Dedifferentiated amniotic fluid mesenchymal stem cell (primary cell): ENCODE measurements around the gene SETMAR.
"Not testable (repeated sequence)": the region's sequence is repeated elsewhere in the genome, so short reads cannot be mapped to it uniquely, and the experiment has no call there.

Experiments
- DNase-seq: peaks from one replicate; pipeline ENCODE4 v3.0.0-alpha.2; 2016; ENCODE audit errors: extremely low spot score

Gene SETMAR

DNA sequence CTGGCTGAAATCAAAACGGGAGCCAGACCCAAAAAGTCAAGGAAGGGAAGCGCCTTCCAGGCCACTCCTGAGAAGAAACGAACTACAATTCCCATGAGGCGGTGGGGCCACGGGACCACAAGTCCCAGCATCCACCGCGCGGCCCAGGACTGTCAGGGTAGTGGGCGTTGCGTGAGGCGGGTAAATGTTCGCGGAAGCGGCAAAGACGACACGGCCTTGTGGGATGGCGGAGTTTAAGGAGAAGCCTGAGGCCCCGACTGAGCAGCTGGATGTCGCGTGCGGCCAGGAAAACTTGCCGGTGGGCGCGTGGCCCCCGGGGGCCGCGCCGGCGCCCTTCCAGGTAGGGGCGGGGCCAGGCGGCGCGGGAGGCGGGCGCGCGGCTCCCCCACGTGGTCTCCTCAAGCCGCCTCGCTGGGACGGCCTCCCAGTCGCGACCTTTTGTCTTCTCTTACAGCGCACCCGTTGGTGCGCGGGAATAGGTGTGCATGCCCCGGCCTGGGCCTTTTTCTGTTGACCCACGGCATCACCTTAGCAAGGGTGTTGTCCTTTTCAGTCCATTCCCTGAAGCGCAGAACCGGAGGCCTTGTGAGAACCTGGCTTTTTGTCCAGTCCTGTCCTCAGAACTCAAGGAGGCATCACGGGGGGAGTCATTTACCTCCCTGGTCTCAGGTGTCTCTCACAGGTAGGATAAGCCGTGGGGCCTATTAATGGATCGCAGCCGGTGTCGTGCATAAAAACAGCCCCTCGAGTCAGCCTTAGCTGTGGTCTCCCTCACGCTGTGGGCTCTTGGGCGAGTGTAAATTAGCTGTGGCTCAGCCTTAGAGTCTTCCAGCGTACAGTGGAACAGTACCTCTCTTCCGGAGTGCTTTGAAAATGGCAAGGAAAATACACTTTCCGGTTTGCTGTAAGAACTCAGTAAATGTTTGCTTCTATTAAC lies at the start of gene SETMAR:
Gene SETMAR, plus strand, starts transcription at position 183 of the 937 bp plus-strand sequence. Its CDS starts 2 bp downstream, at position 185.
- DNase-seq = peak; percentile 85

DNA sequence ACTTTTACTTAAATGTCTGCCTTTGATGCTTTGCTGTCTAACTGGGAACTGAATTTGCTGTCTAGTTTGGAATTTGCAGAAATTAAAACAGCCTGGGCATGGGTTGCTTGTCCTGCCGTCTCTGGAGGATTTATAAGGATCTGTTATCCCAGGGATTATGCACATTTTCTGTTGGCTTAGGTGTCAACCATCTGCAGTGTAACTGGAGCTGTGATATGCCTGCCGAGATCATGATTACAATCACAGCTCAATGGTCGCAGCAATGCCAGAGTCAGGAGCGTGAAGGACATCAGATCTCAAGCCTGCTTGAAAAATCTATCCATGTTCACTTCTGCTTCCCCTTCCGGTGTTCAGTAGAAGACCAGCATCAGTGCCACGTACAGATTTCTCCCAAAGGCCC lies 41.8 kb upstream of the SETMAR start:
- DNase-seq = no peak

DNA sequence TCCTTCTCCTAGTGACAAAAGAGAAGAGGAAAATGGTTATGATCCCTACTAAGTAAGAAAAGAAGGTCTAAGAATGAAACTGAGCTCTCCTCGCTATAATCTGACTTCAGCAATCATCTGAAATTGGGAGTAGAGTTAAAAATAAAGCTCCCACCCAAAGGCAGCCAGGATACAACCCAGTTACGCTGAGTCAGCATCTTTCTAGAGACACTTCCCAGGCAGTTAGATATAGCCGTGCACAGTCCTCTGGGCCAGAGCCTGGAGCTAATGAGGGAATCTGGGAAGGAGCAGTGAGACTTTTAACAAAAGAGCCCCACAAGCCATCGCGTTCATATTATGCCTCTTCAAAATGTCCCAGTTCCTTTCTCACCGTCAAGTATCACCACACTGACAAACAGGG lies 39.1 kb upstream of the SETMAR start:
- DNase-seq = no peak

DNA sequence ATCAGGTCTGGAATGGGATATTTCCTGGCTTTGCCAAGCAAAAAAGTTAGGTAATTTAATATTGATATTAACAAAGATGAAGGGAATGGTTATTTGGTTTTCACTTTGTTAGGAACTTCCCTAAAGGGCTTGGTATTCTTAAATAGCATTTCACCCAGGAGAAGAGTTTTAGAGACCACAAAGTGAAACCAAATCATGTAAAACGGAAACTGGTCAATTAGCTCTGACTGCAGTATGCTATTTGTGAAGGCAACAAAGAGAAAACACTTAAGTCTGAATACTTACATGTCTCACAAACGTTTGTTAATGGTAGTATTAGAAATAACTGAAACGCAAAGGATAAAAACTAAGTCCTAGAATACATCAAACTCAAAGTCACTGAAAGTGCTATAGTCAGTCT lies 32.4 kb upstream of the SETMAR start:
- no peak for DNase-seq

DNA sequence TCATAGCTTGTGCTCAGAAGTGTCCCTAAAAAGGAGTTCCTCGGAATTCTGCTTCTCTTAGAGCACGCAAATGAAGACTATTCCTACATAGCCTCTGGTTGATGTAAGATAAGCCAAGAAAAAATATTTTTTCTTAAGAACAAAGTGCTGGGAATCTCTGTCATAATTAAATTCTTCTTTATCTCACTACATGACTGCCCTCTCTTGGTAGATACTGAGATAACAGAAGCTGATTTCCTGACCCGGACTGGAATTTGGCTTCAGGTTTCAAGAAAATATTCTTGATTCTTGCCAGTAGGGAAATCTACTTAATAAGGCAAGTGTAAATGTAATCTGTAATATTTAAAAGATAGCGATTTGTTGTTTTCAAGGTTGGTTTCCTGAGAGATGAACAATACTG lies 31.3 kb upstream of the SETMAR start:
- peak; percentile 38 for DNase-seq

DNA sequence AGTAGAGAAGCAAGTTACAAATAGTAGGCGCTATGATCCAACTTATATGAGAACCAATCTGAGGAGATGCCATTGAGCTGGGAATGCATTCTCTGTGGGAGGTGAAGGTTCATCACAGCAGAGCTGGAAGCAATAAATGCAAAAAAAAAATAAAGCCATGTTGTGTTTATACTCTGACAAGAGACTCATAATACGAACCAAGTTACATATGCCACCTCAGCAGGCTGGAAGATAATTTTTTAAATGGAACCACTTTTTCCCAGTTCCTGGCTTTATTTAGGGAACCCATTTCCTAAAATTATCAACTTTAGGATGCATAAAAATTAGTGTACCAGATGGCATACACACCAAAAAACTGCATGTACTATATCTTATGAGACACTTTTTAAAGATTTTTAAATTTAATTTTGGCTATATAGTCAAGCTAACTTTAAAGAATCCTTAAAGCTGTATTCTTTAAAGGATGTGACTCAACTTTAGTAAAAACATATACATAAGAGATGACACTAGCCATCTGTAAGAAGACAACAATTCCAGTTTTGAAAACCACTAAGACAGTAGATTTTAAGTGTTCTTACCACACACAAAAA lies 23.6 kb upstream of the SETMAR start:
- DNase-seq = no peak

DNA sequence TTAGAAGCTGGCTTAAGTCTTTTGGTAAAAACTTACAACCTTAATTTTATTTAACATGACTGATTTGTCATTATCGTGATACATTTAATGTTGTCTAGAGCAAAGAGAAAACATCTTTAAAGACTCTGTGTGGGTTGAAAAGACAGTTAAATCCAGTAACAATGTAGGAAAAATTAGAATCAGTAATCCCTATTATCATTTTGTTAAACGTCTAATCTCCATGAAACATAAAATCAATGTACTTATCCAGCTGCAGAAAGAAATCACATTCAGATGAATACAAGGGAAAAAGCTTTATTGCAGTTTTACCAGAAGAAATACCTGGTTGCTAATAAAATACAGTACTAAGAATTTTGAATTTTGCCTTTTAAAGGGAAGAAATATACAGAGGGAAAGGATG lies 21.2 kb upstream of the SETMAR start:
- no peak for DNase-seq

DNA sequence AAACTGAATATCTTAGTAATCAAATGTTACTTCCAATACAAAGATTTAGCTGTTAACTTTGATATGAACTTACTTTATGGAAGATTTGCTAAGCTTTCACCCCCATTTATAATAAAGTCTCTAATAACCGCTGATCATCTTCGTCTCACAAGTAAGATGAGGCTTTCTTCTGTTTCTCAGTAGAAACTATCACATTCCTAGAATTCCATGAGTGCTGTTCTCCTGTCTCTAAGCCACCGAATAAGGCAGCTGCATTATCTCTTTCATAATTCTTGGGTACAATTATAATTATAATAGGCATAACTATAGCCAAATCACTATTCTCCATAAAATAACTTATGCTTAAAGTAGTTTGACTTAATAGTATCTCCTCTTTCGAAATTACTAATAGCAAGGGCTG lies 18.3 kb upstream of the SETMAR start:
- no peak for DNase-seq

DNA sequence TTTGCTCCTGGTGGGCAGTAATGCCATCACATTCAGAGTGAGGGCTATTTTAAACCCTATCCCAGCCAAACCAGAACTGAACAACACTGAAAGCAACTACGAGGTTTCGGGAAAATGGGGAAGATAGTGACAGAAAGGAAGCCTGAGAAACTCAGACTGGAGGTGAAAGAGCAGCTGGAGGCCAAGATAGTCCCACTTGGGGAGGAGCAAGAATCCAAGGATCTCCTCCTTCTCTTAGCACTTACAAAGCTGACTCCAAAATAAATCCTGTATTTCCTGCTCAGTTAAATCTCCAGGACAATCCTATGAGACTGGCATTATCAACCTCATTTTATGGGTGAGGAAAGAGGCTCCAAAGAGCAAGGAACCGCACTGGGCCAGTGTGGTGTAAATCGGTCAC lies 14.1 kb upstream of the SETMAR start:
- no peak for DNase-seq

DNA sequence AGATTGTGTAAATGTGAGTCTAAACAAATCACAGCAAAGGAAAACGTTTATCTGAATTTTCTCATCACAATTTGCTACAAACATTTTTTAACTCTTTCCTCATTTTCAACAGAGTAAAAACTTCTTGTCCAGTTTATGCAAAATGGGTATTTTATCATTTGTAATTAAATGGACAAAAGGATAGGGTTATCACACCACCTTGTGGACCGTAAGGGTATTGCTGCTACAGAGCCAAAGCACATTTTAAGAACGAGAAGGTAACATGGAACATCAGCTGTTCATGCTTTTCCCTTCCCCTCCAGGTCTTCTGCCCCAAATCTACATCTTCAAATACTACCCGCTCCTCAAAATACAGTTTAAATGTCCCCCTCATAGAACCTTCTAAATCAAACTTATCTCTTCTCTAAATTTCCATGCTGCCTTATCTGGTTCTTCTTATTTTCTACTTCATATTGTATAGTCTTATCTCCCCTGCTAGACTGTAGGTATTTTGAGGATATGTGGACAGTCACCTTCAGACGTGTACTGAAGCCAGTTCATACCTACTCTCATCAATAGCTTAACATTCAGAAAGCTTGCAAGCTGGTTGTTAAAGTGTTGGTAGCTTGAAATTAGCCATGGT lies 12.8 kb upstream of the SETMAR start:
- peak; percentile 39 for DNase-seq

DNA sequence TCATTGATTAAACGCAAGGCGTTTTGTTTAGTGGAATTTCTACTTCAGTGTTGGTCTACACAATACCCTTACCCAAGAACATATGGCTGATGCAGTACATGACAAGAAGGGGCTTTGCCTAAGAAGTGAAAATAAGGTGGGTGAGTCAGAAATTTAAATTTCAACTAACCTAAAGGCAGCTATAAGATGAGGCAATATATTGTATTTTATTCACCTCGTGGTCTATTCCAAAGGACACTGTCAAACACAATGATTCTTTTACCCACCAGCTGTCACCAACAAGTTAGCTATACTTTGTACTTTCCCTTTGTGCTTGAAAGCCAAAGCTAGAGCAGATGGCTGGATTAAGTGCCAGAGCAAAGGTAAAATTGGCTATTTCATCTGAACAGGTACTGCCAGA lies 10.9 kb upstream of the SETMAR start:
- no peak for DNase-seq

DNA sequence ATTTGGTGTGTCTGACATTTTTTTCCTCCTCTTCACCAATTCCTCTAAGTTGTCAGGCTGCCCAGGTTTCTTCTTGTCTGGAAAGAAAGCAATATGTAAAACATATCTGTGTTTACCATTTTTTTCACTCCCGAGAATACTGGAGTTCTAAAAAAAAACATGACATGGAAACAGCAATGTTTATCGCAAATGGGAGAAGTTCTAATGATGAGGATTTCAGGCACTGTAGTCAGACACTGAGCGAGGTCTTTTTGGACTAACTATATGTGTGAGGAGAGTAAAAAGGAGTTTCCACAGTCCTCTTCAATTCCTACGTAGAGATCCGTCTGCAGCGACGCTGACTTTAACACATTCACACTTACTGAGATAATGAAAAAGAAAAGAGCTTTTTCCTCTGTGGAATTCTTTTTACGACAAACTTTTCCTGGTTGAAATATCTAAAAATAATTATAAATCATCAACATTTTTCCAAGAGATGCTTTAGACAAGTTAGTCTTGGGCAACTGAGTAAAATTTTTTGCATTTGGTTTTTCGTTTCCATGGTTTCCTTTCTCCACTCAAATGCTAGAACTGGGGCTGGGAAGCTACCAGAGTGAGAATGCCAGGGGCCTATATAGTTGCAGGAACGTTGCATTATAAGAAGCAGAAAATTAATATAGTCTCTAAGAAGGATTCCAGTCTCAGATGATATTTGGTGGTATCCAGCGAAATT lies 8.4 kb upstream of the SETMAR start:
- DNase-seq = no peak

DNA sequence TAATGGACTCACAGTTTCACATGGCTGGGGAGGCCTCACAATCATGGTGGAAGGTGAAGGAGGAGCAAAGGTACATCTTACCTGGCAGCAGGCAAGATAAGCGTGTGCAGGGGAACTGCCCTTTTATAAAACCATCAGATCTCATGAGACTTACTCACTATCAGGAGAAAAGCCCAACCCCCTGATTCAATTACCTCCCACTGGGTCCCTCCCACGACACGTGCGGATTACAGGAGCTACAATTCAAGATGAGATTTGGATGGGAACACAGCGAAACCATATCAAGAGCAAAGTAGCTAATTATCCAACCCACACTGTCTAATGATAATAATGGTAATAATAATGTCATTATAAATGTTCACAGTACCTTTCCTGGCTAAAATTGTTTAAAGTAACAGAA lies 6.7 kb upstream of the SETMAR start:
- DNase-seq = not testable (repeated sequence)

DNA sequence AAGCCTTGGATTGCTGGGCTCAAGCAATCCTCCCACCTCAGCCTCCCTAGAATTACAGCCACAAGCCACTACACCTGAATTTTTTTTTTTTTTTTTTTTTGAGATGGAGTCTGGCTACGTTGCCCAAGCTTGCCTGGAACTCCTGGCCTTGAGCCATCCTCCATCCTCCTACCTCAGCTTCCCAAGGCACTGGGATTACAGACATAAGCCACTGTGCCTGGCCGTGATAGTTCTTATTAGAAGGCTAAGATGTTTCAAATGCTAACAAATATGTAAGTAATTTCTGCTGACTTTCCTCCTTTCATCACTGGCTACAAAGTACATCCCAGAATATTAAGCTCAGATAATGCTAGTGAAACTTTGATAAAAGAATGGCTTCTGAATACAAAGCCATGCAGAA lies 5.7 kb upstream of the SETMAR start:
- DNase-seq = no peak

DNA sequence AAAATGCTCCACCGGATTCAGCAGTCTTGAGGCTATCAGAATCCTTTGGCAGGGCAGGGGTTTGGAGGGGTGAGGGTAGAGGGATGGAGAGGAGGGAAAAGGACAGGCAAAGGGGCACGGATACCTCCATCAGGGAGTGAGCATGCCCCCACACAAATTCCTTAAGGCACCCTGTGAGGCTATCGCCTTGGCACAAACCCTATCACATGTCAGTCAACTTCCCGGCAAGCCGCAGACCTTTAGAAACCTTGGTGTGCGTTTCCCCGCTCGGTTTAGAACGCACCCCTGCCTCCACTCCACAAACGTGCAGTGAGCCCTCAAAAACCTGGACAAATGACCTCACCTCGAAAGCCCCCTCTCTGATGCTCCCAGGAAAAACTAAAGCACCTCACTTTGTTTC lies 422 bp upstream of the SETMAR start:
- no peak for DNase-seq

DNA sequence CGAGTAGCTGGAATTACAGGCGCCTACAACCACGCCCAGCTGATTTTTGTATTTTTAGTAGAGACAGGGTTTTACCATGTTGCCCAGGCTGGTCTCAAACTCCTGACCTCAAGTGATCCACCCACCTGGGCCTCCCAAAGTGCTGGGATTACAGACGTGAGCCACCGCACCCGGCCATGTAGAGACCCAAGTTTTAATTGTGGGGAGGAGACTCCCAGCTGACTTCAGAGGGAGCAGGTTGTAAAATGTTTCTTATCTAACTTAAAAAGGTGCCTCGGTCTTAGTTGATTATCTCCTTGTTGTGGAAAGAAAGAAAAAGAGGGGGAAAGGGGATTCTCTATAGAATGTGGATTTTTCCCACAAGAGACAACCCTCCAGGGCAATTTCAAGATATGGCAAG lies 2.0 kb downstream of the SETMAR start:
- not testable (repeated sequence) for DNase-seq

DNA sequence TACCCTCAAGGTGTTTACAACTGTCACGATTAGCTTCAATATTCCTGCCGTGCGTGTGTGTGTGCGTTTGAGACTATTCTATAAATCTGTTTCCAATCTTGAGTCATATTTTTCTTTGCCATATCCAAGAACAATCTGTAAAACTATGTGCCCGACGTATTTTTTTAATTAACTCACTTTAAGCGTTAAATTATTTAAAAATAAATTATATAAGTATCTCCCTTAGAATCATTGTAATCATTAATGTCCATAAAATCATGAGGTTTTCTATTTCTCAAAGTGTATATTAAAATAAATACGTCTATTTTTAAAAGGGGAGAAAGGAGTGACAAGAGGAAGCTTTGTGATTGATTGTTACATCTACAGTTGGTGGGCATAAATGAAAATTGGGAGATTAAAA lies 2.9 kb downstream of the SETMAR start:
- no peak for DNase-seq

DNA sequence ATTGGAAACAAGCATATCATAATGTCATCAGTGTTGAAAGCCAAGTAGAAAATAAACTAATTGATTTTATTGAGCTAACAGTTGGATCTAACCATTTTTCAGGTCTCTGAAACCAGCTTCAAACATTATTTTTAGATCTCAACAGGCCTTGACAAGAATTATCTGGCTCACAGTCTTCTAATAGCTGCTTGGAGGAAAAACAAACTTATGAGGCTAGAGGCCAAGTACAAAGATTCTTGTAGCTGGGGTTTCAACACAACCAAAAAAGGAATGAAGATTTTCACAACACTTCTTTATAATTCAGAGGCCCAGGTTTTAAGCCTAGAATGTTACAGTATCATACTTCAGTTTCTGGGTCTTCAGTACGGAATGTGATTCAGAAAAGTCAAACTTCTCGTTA lies 3.7 kb downstream of the SETMAR start:
- no peak for DNase-seq

DNA sequence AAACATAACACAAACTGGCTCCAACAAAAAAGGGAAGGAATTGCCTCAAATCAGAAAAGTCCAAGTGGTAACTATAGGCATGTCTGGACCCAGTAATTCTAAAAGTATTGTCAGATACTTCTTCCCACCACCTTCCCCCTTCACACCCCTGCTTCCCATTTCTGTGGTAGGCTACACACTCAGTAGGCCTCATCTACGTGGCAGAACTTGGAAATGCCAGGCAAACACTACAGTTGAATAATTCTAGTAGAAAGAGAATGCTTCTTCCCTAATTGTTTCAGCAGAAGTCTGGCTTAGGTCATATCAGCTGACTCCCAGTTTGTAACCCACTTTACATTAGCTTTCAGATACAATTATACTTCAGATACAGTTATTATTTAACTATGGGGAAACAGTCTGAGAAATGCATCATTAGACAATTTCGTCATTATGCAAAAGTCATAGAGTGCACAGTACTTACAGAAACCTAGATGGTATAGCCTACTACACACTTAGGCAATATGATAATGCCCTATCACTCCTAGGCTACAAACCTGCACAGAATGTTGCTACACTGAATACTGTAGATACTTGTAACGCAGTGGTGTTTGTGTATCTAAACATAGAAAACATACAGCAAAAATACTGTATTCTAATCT lies 6.4 kb downstream of the SETMAR start:
- DNase-seq = no peak

DNA sequence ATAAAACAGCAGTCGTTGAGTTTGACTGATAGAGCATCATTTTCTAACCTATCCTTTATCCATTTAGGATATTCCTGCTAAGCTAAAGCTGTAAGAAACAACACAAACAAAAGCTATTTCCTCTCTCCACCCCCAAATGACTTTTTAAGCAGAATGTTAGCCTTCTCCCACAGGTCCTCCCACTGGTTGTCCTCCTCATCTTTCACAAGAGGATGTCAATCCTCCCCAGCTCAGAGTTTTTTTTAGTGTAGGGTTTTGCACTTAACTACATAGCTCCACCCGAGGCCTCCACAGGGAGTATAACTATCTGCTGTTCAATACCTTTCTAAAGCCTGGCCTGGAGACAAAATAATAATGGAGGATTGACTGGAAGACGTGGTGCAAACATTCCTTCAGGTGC lies 7.8 kb downstream of the SETMAR start:
- no peak for DNase-seq

DNA sequence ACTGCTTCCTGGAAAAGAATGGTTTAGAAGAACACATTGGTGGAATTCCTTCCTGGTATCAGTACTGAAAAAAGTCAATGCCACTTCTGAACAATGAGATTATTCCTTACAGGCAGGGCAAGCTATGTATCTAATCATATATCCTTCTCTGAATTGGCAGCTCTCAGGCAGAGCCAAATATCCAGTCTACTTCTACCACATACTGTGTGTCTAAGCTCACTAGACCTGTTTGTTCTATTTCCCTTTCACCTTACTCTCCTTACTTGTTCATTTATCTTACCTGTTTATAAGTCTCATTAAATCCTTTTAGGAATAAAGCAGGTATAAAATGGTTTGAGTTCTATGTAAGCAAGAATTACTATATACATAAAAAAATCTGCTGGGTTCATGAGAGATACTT lies 8.3 kb downstream of the SETMAR start:
- DNase-seq = no peak
